ENCODE results near the gene EGR4.
"Not testable (repeated sequence)": the region's sequence is repeated elsewhere in the genome, so short reads cannot be mapped to it uniquely, and the experiment has no call there.

EGR4 gene

DNA sequence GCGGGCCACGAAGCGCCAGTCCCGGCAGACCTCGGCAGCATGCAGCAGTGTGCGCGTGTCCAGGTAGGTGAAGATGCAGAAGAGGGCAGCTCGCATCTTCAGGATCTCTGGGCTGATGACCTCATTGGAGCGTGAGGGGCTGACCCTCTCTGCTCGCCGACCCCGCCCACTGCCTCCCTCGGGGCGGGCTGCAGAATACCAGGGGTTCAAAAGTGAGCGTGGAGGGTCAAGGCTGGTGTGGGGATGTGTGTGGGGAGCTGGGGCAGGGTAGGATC, 29.1 kb downstream of the EGR4 start:
- no peak for DNase-seq (ENCODE audit: low read depth in 2 of 3, low spot score in 1 of 3)

DNA sequence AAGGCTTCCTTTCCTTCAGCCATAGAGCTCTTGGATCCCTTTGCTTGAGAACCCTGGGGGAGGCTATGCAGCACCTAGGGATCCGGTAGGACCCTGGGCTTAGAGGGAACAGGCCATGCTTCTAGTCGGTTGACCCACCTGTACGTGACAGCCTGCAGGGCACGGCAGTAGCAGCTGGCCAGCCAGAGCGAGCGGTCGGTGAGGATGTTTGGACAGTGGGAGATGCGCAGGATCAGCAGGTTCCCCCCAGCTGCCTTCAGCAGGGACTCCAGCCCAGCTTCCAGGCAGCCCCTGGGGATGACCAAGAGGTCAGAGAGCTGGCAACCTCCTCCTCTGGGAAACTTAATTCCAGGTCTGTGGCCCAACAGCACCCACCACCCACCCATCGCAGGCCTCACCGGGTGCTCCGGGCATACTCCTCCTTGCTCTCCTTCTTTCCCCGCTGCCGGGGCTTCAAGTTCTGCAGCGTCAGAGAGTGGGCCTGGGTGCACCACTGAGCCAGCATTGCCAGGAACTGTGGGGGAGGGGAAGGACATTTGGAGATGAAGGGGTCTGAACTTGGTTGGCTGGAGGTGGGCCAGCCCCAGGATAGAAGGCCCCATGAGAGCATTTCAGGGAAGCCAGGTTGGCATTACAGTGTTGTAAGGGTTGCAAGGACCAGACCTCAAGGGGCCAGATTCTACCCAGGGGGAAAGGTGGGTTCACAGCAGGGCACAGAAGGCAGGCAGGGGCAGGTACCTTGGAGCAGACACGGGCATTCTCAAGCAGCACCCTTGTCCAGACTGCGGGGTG, 29.6 kb downstream of the EGR4 start:
- DNase-seq (ENCODE audit: low read depth in 2 of 3, low spot score in 1 of 3): no peak

DNA sequence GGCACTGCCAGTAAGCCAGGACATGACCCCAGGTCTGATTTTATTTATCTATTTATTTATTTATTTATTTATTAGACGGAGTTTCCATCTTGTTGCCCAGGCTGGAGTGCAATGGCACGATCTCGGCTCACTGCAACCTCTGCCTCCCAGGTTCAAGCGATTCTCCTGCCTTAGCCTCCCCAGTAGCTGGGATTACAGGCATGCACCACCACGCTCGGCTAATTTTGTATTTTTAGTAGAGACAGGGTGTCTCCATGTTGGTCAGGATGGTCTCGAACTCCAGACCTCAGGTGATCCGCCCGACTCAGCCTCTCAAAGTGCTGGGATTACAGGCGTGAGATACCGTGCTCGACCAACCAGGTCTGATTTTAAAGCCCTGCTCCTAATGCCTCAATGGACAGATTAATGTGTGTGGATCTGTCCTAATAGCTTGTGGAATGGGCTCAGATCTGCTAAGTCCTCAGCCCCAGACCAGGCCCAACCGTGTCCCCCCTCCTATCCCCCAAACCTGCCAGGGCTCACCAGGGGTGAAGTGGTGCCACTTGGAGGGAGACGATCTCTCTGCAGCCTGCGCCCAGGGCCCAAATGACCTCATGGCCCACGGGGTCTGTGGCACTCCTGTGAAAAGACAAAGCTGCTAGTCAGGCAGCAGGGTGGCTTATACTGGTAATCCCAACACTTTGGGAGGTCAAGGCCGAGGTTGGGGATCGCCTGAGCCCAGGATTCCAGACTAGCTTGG, 30.5 kb downstream of the EGR4 start:
- DNase-seq (ENCODE audit: low read depth in 2 of 3, low spot score in 1 of 3): not testable (repeated sequence)

DNA sequence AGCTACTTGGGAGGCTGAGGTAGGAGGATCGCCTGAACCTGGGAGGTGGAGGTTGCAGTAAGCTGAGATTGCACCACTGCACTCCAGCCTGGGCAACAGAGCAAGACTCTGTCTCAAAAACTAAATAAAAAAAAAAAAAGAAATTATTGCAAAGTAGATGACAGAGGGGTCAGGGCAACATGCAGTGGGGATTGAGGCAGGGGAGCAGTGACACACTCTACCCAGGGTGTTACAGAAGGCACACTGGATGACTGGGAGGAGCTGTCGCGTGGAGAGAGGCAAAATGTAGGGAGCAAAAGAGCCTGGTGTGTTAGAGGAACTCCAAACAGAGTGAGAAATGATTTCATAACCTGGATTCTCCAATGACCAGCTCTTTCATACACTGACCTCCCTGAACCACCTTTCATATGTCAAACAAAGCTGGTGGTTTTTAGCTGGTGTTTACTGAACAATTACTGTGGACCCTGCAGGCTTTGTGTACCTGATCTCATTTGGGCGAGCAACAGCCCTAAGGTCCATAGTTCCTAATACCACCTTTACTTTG, 31.2 kb downstream of the EGR4 start:
- no peak for DNase-seq (ENCODE audit: low read depth in 2 of 3, low spot score in 1 of 3)

DNA sequence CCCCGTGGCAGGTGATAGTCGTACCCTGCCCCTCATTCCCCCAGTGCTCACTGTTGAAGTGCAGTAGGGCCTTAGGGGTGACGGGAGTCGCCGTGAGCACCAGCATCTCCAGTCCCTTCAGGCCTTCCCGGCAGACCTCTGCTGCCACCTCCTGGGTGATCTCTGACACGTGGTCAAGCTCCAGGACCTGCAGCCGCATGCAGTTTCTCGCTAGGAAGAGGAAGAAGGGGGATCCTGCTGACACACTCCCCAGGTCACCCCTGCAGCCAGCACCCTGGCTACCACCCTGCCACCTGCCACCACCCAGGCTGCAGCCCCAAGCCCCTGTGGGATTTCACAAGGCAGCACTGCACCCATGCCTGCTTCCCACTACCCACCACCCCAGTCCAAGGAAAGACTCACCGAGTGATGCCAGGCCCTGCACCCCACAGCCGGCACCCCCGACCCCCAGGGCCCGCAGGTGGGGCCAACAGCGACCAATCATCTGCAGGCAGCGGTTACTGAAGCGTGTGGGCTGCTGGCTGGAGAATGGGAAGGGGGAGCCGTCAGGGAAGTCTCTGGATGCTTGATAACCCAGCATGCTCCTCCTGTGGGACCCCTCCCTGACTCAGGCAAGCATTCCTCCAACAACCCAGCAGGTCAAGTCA, 32.9 kb downstream of the EGR4 start:
- no peak for DNase-seq (ENCODE audit: low read depth in 2 of 3, low spot score in 1 of 3)

DNA sequence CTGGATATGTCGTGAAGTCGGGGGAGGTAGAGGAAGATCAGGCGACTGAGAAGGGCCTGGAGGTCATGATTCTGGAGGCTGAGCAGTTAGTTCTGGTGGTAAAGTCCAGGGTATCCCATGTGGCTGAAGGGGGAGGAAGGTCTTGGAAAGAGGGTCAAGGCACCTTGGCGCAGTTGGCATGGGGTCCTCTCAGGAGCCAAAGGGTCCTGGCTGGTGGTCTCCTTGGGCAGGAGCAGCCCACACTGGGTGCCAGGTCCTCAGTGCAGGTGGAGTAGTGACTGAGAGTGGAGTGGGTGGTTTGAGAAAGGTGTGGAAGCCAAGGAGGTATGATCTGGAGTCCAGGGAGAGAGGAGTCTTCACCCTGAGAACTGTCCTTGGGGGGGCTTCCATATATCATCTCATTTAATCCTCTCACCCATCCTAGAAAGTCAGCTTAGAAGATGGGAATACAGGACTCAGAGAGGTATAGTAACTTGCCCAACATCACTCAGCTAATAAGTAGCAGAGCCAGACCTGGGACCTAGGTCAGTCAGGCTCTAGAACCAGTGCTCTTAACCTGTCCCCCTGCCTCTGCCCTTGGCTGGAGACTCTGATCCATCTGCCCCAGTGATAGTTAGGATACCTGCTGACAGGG, 33.5 kb downstream of the EGR4 start:
- no peak for DNase-seq (ENCODE audit: low read depth in 2 of 3, low spot score in 1 of 3)

DNA sequence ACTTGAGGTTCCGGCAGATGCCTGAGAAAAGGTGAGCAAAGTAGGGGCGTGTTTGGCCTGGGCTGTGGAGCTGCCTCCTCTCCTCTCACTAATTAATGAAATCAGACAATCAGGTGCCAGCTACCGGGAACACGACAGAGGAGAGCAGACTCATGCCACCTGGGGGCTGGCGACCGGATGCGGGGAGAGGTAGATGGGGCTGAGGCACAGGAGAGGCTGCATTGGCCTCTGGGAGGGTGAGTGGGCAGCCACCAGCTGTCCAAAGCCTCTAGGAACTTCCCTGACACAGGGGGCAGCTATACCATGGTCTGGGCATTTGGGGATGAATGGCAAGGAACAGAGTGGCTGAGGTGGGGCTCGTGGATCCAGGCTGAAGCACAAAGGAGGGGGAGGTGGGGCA, 34.1 kb downstream of the EGR4 start:
- DNase-seq (ENCODE audit: low read depth in 2 of 3, low spot score in 1 of 3): no peak

DNA sequence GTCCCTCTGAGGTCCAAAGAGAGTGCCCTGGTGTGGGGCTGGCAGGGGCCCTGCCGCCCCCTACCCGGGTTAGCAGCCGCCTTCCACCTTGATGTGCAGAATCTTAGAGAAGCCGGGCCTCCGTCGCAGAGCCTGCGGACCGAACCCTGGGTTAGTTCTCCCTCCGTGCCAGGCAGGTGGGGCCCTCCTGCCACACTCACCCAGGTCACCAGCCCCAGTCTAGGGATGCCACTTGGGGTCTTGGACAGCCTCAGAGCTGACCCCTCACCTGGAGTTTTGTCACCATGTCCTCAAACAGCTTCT, 34.5 kb downstream of the EGR4 start:
- no peak for DNase-seq (ENCODE audit: low read depth in 2 of 3, low spot score in 1 of 3)

DNA sequence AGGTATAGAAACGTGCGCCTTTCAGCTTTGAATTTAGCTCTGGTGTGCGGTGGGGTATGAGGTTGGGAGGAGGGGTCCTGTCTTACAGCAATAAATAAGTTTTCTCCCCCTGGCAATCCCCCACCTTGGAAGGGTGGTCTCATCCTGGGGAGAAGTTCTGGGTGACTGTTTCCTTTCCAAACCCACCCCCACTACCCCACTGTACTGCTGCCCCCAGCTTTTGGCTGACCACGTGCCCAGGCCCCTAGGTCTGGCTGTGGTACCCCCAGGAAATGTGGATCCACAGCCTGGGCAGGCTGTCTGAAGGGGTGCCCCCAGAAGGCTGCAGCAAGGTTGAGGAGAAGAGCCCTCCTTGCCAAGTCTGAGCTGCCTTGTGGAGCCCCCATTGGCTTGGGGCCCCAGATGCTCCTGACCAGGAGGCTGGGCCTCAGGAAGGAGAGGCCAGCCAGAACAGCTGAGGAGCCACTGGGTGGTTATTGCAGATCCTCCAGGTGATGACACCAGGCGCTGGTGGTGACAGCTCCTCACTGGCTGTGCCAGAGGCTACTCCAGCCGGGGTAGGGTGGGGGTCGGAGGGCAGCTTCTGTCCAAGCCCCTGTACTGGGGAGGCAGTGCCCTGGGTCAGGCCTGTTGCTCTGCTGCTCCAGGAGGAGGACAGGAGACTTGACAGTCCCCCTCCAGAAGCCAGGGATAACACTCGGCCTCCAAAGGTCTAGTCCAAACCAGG, 35.0 kb downstream of the EGR4 start:
- no peak for DNase-seq (ENCODE audit: low read depth in 2 of 3, low spot score in 1 of 3)

DNA sequence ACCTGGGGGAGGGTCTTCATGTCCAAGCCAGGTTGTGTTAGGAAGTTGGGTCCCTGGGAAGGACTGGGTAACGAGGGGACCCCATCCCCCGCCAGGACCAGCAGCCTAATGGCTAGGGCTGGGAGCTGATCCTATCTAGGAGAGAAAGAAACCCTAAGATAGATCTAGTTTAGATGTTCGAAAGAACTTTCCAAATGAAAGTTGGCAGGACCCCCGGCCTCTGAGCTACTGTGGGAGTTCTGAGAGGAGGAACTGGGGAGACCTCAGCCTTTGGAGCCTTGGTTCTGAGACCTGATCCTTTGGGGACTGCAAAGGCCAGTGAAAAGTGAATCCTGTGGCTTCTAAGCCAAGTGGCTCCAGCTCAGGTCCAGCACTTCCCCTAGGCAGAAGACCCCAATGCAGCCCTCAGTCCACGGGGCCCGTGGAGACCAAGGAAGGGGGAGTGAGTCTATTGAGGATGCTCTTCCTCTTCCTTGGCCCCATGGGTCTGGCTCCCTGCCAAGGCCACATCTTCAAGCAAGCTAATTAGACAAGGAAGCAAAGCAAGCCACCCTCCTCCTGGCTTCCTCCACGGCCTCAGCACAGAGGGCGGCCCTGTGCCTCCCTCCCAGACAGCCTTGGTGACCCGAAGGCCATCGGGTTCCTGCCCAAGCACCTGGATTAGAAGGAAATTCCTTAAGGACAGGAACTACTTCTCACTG, 35.8 kb downstream of the EGR4 start:
- DNase-seq (ENCODE audit: low read depth in 2 of 3, low spot score in 1 of 3): no peak

DNA sequence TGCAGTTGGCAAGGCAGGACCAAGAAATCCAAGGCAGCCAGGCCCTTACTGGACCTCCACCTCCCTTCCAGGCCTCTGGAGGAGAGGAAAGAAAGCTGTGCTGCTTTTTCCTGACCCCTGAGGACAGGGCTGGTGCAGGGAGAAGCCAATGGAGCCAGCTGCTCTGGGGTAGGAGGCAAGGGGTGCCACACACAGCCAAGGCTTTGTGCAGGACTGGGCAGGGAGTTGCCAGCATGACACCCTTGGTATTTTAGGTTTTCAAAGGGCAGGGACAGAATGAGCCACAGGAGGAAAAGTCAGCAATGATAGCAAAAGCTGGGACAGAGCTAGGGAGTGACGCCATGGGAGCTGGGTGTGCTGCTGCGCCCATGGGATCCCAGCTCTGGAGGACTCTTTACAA, 36.3 kb downstream of the EGR4 start:
- DNase-seq (ENCODE audit: low read depth in 2 of 3, low spot score in 1 of 3): no peak

DNA sequence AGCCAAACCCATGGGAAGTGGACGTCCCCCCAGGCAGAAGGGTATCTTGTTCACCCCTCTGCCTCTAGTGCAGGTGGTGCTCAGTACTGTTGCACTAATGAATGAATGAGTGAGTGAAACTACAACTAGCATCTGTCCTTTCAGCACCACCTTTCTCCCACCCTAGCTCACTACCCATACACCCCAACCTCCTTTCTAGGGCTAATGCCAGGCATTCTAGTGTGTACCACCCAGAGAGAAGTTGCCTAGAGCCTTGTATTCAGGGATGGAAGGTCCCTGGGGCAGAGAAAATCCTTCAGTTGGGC, 36.8 kb downstream of the EGR4 start:
- DNase-seq (ENCODE audit: low read depth in 2 of 3, low spot score in 1 of 3): no peak

DNA sequence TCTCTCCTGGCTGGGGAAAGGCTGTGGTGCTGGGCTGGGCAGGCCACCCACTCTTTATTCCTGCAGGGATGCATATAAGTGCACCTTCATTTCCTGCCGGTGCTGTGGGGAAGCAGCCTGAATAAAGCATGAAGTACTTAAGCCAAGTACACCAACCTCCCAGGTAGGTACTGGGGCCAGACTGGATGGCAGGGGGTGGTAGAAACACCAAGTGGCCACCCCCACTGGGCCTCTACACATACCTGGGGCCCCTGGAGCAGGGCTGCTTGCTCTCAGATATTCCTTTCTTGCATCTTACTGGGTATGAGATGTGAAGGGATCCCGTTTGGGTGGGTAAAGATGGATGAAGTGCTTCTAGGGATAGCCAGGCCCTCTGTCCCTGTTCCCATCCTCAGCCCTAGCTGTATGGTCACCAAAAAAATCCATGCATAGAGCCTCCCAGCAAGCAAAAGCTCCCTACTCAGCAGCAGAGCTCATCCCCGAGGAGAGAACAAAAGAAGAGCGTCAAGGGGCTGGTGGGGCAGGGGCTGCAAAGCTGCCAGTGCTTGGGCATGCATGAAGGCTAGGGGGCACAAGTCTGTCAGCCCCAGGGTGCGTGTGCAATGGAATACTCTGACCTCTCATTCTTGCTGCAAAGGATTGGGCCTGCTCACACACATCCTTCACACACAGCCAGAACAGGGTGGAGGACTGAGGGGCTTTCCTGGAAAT, 37.3 kb downstream of the EGR4 start:
- DNase-seq (ENCODE audit: low read depth in 2 of 3, low spot score in 1 of 3): no peak

DNA sequence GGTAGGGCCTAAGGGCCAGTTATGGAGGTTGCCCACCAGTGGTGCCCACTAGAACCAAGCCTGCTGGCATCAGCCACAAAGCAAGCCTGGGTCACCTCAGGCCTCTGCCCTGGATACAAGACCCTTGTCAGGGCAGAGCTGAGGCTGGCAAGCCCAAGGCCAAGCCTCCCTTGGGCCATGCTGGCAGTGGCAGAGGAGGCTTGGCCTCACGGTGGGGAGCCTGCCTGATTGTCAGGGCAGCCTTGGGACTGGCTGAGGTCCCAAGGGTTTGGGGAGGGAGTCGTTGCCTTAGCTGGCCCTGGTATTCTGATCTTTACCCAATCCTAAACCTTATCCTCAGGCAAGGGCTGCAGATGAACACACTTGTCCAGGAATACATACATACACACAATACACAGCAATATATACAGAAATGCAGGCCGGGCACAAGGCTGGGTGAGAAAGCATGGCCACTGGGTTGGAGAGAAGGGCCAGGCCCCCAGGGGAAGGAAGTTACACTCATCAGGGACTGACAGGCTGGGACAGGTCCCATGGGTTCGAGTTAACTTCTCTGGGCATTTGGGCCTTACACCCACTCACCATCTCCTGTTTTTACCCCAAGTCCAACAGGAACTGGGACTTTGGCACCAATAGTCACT, 38.2 kb downstream of the EGR4 start:
- no peak for DNase-seq (ENCODE audit: low read depth in 2 of 3, low spot score in 1 of 3)

DNA sequence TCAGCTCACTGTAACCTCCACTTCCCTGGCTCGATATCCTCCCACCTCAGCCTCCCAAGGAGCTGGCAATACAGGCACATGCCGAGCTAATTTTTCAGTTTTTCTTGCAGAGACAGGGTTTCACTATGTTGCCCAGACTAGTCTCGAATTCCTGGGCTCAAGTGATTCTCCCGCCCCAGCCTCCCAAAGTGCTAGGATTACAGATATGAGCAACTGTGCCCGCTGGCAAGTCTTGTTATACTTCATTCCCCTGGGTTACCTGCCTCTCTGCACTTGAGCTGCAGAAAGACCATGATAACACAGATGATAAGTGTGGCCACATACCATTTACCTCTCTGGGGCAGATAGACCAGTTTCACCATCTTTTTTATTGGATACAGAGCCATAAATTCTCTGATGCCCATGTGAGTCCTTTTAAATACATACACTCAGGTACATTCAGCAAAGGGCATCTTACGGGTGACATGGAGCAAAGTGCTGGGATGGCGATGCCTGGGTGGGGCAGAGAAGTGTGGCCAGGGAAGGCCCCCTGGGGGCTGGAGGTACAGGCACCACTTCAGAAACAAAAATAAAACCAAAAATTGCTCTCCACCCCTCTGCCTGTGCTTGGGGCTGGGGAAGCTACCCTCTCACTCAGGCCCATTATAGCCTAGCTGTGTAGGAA, 38.9 kb downstream of the EGR4 start:
- no peak for DNase-seq (ENCODE audit: low read depth in 2 of 3, low spot score in 1 of 3)

DNA sequence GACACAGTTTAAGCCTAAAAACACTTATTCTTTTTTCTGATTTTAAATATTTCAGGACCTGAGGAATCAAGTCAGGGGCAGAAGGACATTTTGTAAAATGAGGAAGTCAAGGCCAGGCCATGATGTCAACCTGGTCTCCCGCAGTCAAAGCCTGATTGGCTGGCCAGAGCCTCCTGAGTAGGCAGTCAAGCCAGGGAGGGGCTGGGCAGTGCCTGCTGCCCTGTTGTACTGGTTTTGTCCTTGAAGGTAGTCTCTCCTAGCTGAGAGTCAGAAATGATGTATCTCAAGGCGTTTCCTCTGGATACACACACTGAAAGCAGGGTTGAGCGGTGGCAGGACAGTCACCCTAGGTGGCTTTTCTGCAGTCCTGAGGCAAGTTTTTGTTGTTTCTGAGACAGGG, 39.4 kb downstream of the EGR4 start:
- no peak for DNase-seq (ENCODE audit: low read depth in 2 of 3, low spot score in 1 of 3)

DNA sequence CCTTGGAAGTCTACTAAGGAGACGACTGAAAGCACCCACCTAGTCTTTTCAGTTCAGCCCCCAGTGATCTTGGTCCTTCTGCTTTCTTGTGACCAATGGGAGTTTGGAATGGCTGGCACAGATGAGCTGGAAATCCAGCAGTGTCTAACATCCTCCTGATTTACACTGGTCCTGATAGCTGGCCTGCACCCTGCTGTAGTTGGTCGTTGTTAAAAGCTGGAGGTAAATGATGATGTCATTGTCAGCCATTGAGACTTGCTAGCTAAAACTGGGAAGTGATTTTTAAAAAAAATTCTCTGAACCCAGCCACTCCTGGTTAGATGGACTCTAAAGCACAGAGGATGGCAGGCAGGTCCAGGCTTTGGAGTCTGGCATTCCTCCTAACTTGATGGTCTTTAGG, 39.9 kb downstream of the EGR4 start:
- no peak for DNase-seq (ENCODE audit: low read depth in 2 of 3, low spot score in 1 of 3)

DNA sequence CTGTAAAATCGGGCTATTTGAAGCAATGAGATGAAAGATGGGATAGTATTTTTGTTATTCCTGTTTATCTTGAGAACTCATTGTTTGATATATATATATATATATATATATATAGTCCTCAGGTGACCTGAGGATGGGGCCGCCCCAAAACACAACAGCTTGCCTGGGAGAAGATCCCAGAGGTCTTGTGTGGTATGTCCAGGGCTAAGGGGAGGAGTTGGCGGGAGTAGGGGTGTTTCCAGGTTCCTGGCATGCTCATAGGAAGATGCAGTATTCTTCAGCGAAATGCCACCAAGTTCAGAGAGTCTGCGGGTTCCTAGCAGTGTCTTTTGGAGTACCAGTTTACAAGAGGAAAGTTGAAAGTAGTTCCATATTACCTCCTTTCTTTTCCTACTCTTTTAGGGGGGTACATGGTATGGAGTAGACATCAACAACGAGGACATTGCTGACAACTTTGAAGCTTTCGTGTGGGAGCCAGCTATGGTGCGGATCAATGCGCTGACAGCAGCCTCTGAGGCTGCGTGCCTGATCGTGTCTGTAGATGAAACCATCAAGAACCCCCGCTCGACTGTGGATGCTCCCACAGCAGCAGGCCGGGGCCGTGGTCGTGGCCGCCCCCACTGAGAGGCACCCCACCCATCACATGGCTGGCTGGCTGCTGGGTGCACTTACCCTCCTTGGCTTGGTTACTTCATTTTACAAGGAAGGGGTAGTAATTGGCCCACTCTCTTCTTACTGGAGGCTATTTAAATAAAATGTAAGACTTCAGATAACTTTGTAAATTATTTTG, 40.9 kb downstream of the EGR4 start:
- no peak for DNase-seq (ENCODE audit: low read depth in 2 of 3, low spot score in 1 of 3)
